Neural progenitor cell (in vitro differentiated cells): ENCODE data around the gene RAMP3. TPM values are rescaled to one million over a fixed set of nuclear protein-coding genes. Genes with fewer than 3 reads are reported as not detected.

ENCODE experiments used
- DNase-seq: peaks from one replicate; pipeline ENCODE4 v3.0.0-alpha.2; 2016; ENCODE audit warnings: low spot score
- H2AFZ ChIP-seq: fragments of 200-600 bp; sonication (generic); replicated peaks from 2 replicates; pipeline ENCODE4 v1.6.1; 2016; ENCODE audit warnings: antibody characterized with exemption
- H3F3A ChIP-seq: fragments of 200-600 bp; sonication (generic); 2 replicates; pipeline ENCODE4 v1.6.1; 2016; ENCODE audit warnings: antibody characterized with exemption, low read depth
- H3K27ac ChIP-seq: fragments of 200-600 bp; sonication (generic); 2 replicates; pipeline ENCODE4 v1.5.1; 2016; ENCODE audit warnings: mild to moderate bottlenecking
- H3K27me3 ChIP-seq: fragments of 200-600 bp; sonication (generic); 2 replicates; pipeline ENCODE4 v1.6.1; 2016; ENCODE audit warnings: mild to moderate bottlenecking, moderate library complexity
- H3K36me3 ChIP-seq: fragments of 200-600 bp; sonication (generic); 2 replicates; pipeline ENCODE4 v1.5.1; 2016
- H3K4me1 ChIP-seq: fragments of 200-600 bp; sonication (generic); 2 replicates; pipeline ENCODE4 v1.6.1; 2016; ENCODE audit warnings: mixed run types
- H3K4me2 ChIP-seq: fragments of 200-600 bp; sonication (generic); 2 replicates; pipeline ENCODE4 v1.6.1; 2016
- H3K4me3 ChIP-seq: fragments of 200-600 bp; sonication (generic); 2 replicates; pipeline ENCODE4 v1.5.1; 2016
- H3K79me2 ChIP-seq: fragments of 200-600 bp; sonication (generic); 2 replicates; pipeline ENCODE4 v1.6.1; 2016; ENCODE audit warnings: low read depth
- H3K9ac ChIP-seq: fragments of 200-600 bp; sonication (generic); 2 replicates; pipeline ENCODE4 v1.6.1; 2016
- H3K9me3 ChIP-seq: fragments of 200-600 bp; sonication (generic); 2 replicates; pipeline ENCODE4 v1.5.1; 2016; ENCODE audit warnings: low read depth
- H4K20me1 ChIP-seq: fragments of 200-600 bp; sonication (generic); 2 replicates; pipeline ENCODE4 v1.6.1; 2016; ENCODE audit warnings: low read depth
- H3K27ac Mint-ChIP-seq: 3 replicates; pipeline ENCODE4 v1.8.0; 2021; ENCODE audit warnings: mixed read lengths
- H3K27me3 Mint-ChIP-seq: 2 replicates; pipeline ENCODE4 v1.8.0; 2022; ENCODE audit warnings: low read depth, mild to moderate bottlenecking, inconsistent platforms, moderate library complexity, mixed read lengths; ENCODE audit not compliant: insufficient read depth
- H3K36me3 Mint-ChIP-seq: 3 replicates; pipeline ENCODE4 v1.8.0; 2021; ENCODE audit warnings: mixed read lengths
- H3K4me1 Mint-ChIP-seq: 3 replicates; pipeline ENCODE4 v1.8.0; 2021; ENCODE audit warnings: mixed read lengths
- H3K4me3 Mint-ChIP-seq: 3 replicates; pipeline ENCODE4 v1.8.0; 2021; ENCODE audit warnings: mild to moderate bottlenecking, moderate library complexity, mixed read lengths
- H3K9me3 Mint-ChIP-seq: 3 replicates; pipeline ENCODE4 v1.8.0; 2020; ENCODE audit warnings: mixed read lengths
- EZH2 ChIP-seq: fragments of 200-600 bp; sonication (generic); IDR thresholded peaks from 2 replicates; pipeline ENCODE4 v1.6.1; 2017; ENCODE audit warnings: antibody characterized with exemption, mild to moderate bottlenecking, moderate library complexity
- EZH2phosphoT487 ChIP-seq: fragments of 200-600 bp; sonication (generic); IDR thresholded peaks from 2 replicates; pipeline ENCODE4 v1.6.1; 2017; ENCODE audit warnings: antibody characterized with exemption
- total RNA-seq: library from RNA; depleted of rRNA; stranded (reverse); fragments of >200 nt; gene quantifications from 2 replicates; pipeline ENCODE4 v1.2.3, GENCODE V29; 2015; ENCODE audit warnings: low replicate concordance
- TF ChIP-seq, protein P1 (sequence below): fragments of 200-600 bp; sonication (generic); IDR thresholded peaks from 2 replicates; pipeline ENCODE4 v1.5.1; 2017; ENCODE audit warnings: antibody characterized with exemption, mild to moderate bottlenecking

Gene RAMP3
- total RNA-seq, 1 donor from 2014 or later = not detected

DNA sequence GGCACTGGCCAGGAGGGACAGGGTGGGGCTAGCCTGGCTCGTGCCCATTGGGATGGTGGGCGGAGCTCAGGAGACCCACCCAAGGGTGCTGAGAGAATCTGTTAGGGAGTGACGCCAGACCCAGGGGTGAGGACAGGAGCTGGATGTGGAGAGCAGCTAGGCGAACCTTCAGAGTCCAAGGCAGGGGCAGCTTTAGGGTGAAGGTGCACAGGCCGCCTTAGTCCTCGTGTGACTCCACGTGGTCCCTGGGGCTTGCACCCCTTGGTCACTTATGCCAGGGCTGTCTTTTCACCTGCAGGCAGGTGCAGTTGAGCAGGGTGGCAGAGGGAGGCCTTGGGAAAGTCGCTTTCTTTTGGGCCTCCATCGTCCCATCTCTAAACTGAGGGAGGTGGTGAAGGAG lies 4.3 kb downstream of the RAMP3 start:
- H3F3A ChIP-seq = no peaks in the 10 kb centered on the region
- no peak overlapping the region for H3K27ac Mint-ChIP-seq

DNA sequence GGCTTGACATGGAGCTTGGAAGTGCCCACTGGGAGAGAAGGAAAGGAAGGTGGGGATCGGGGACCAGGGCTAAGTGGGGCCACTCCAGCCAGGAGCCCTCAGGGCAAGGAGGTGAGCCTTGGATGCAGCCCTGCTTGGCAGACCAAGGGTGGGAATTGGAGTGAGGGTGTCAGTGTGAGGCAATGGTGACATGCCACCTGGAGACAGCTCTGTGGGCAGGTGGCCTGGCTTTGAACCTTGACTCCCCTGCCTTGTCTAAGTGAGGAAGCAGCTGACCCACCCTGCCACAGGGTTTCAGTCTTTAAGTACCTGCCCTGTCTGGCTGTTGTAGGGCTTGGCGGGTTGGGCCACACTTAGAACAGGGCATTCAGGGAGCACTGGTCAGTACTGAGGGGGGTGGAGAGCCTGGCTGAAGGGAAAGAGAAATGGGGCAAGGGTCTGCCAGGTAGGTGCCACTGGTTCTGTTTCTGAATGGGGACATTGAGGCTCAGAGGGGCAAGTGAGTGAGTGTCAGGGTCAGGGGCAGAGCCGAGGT lies 4.8 kb downstream of the RAMP3 start:
- H3K4me3 ChIP-seq = no peak overlapping the region
- Mint-ChIP-seq H3K27ac (no peak overlapping the region), H3K4me1 (peaks cover 5% of the 10 kb centered on the region), H3K9me3 (peaks cover 21% of the 10 kb centered on the region), H3K4me3 (no peak overlapping the region), H3K27me3 (peaks cover 18% of the 10 kb centered on the region), H3K36me3 (no peaks in the 10 kb centered on the region)
- H3K27me3 ChIP-seq = peaks cover 30% of the 10 kb centered on the region
- H2AFZ ChIP-seq = no peak overlapping the region
- no peak overlapping the region for H3K4me2 ChIP-seq
- no peak overlapping the region for H3K27ac ChIP-seq
- TF ChIP-seq EZH2 = no peak
- no peak for TF ChIP-seq EZH2phosphoT487
- TF ChIP-seq, protein P1, sequence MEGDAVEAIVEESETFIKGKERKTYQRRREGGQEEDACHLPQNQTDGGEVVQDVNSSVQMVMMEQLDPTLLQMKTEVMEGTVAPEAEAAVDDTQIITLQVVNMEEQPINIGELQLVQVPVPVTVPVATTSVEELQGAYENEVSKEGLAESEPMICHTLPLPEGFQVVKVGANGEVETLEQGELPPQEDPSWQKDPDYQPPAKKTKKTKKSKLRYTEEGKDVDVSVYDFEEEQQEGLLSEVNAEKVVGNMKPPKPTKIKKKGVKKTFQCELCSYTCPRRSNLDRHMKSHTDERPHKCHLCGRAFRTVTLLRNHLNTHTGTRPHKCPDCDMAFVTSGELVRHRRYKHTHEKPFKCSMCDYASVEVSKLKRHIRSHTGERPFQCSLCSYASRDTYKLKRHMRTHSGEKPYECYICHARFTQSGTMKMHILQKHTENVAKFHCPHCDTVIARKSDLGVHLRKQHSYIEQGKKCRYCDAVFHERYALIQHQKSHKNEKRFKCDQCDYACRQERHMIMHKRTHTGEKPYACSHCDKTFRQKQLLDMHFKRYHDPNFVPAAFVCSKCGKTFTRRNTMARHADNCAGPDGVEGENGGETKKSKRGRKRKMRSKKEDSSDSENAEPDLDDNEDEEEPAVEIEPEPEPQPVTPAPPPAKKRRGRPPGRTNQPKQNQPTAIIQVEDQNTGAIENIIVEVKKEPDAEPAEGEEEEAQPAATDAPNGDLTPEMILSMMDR = no peak
- no peaks in the 10 kb centered on the region for H3K36me3 ChIP-seq
- H4K20me1 ChIP-seq = no peaks in the 10 kb centered on the region
- DNase-seq = no peak
- H3K9ac ChIP-seq = no peak overlapping the region
- no peaks in the 10 kb centered on the region for H3K9me3 ChIP-seq
- no peaks in the 10 kb centered on the region for H3K4me1 ChIP-seq
- no peaks in the 10 kb centered on the region for H3F3A ChIP-seq
- H3K79me2 ChIP-seq = no peaks in the 10 kb centered on the region

More for the DNA sequence above, 4.3 kb downstream of the RAMP3 start:
- H3K36me3 Mint-ChIP-seq = no peaks in the 10 kb centered on the region
- no peaks in the 10 kb centered on the region for H4K20me1 ChIP-seq
- no peak overlapping the region for H3K9ac ChIP-seq
- H3K9me3 ChIP-seq = no peaks in the 10 kb centered on the region
- TF ChIP-seq, protein P1 = no peak
- TF ChIP-seq EZH2 = no peak
- no peak for TF ChIP-seq EZH2phosphoT487
- H3K4me3 ChIP-seq = no peak overlapping the region
- peaks cover 24% of the 10 kb centered on the region for H3K27me3 Mint-ChIP-seq
- no peak overlapping the region for H3K4me3 Mint-ChIP-seq
- no peaks in the 10 kb centered on the region for H3K36me3 ChIP-seq
- H3K4me1 Mint-ChIP-seq = peaks cover 7% of the 10 kb centered on the region
- peaks cover 21% of the 10 kb centered on the region for H3K9me3 Mint-ChIP-seq
- H3K4me1 ChIP-seq = no peaks in the 10 kb centered on the region
- no peak overlapping the region for H3K27ac ChIP-seq
- no peak overlapping the region for H3K4me2 ChIP-seq
- peaks cover 35% of the 10 kb centered on the region for H3K27me3 ChIP-seq
- H2AFZ ChIP-seq = no peak overlapping the region
- DNase-seq = no peak
- no peaks in the 10 kb centered on the region for H3K79me2 ChIP-seq

- Histone ChIP-seq H3F3A (no peaks in the 10 kb centered on the region), H3K79me2 (no peaks in the 10 kb centered on the region), H3K36me3 (no peaks in the 10 kb centered on the region), H4K20me1 (no peaks in the 10 kb centered on the region), H3K9ac (no peak overlapping the region), H3K9me3 (no peaks in the 10 kb centered on the region), H3K27ac (no peak overlapping the region), H3K27me3 (peaks cover 23% of the 10 kb centered on the region), H3K4me3 (no peak overlapping the region), H3K4me2 (no peak overlapping the region), H2AFZ (no peak overlapping the region), H3K4me1 (no peaks in the 10 kb centered on the region)
- peaks cover 4% of the 10 kb centered on the region for H3K4me1 Mint-ChIP-seq
- no peak for DNase-seq
- peaks cover 17% of the 10 kb centered on the region for H3K27me3 Mint-ChIP-seq
- H3K4me3 Mint-ChIP-seq = no peak overlapping the region
- H3K36me3 Mint-ChIP-seq = no peaks in the 10 kb centered on the region
- no peak overlapping the region for H3K27ac Mint-ChIP-seq
- H3K9me3 Mint-ChIP-seq = peaks cover 20% of the 10 kb centered on the region
- TF ChIP-seq, protein P1 = no peak
- TF ChIP-seq EZH2 (no peak), EZH2phosphoT487 (no peak)
Measured at GRCh38 chr7:45162943-45163691, 5.5 kb downstream of the RAMP3 start.
